ENCODE measurements around the gene PDE10A.

- TF ChIP-seq CTCF (IDR thresholded peaks at IDR 0.05; ENCODE audit: insufficient read depth, low read depth, low read length) (no peak), EZH2 (IDR thresholded peaks at IDR 0.05; ENCODE audit: insufficient read depth, low read length) (no peak)
Observed at GRCh38 chr6:165656581-165657324, 6.3 kb downstream of the PDE10A start.
